ENCODE data around the gene KLRF1.

DNA sequence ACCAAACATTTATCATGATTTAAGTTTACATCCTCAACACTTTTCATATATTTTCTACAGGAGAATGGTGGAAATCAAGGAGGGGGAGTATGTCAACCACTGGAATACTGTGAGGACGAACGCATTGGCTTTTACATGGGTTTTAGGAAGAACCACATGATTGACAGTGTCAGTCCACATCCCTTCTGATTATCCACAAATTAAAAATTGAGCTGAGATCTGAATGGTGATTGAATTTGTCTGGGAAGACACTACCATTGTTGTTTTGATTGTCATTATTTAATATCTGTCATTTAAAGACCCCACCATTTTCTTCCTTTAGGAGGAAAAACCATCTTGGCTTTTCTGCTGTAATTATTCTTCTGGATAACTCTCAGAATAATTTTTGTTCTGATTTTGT is 31.3 kb upstream of the KLRF1 start:
- TF ChIP-seq EZH2 (IDR thresholded peaks at IDR 0.05; ENCODE audit: insufficient read depth, poor library complexity, severe bottlenecking) (no peak), EZH2phosphoT487 (IDR thresholded peaks at IDR 0.05; ENCODE audit: insufficient read depth, low read depth) (no peak)

All from GM23248 (cell line).